GM12892 (cell line): Measurements from ENCODE around the gene CACNB4.

ENCODE experiments used
- DNase-seq: peaks from one replicate; pipeline ENCODE4 v3.0.0; 2011; ENCODE audit not compliant: insufficient read length
- FAIRE-seq: peaks from 2 replicates; lab custom pipeline; 2011; peaks lifted over from hg19 to GRCh38; lab: Jason Lieb, UNC
- POLR2A ChIP-seq: IDR thresholded peaks from 2 replicates; pipeline ENCODE4 v1.6.1; 2011; ENCODE audit warnings: low read depth, low read length, control low read depth
- POLR2AphosphoS5 ChIP-seq: IDR thresholded peaks from 2 replicates; pipeline ENCODE4 v1.6.1; 2011; ENCODE audit warnings: low read depth, low read length, control low read depth
- TAF1 ChIP-seq: IDR thresholded peaks from 2 replicates; pipeline ENCODE4 v1.6.1; 2011; ENCODE audit warnings: low read depth, mild to moderate bottlenecking, control low read depth, low read length, borderline replicate concordance

CACNB4 gene

DNA sequence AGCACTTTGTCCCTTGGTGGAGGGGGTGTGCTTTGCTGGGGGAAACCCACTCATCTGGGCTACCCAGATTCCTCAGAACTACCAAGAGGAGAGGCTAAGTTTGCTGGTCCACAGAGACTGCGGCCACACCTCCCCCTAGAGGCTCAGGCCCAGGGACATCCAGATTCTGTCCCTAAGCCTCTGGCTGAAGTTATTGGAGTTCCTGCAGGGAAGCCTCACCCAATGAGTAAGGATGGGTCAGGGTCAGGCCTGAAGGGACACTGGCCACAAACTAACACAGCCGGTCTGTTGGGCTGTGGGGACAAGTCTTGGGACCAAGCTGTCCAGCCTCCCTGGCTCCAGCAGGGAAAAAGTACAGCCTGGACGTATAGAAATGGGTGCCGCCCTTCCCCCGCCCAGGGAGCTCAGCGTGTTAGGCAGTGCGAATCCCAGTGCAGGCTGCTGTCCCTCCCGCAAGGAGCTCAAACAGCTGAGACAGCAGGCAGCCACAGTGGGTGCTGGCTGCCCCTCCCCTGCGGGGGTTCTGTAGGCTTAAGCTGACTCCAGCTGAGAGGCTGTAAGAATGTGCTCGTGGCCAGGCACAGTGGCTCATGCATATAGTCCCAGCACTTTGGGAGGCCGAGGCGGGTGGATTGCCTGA lies 183.7 kb downstream of the CACNB4 start:
- no peak for TF ChIP-seq TAF1
- no peak for TF ChIP-seq POLR2A
- no peak for TF ChIP-seq POLR2AphosphoS5

DNA sequence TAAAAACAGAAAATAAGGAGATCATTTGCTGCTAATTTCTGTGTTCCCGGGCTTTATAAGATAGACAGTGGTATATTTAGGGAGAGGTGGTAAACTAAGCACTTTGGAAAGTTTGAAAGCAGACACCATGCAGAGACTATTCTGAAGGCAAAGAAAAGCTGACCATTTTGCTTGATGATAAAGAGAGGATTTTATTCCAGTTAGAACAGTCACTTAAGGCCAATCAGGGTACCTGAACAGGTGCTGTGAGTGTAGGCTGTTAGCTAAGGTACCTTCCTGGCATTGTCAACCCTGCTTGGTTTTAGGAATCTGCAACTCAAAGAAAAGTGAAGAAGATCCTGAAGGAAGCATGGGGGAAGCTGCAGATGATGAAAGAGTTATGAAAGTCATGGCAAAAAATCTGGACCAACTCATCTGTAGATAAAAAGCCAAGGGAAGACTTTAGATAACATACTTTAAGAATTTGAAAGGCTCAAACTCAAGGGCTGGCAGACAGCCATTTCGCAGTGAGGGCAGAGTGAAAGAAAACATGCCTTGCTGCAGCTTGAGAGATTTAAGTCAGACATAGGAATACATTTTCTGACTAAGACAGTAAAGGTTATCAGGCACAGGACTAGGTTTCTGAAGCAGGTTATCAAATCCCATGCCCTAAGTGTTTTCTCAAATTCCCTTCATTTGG lies 190.5 kb downstream of the CACNB4 start:
- DNase-seq (no peak), FAIRE-seq (no peak)
- no peak for TF ChIP-seq TAF1
- no peak for TF ChIP-seq POLR2AphosphoS5
- TF ChIP-seq POLR2A = no peak

More for the DNA sequence above, 183.7 kb downstream of the CACNB4 start:
- DNase-seq = no peak
- FAIRE-seq = no peak

DNA sequence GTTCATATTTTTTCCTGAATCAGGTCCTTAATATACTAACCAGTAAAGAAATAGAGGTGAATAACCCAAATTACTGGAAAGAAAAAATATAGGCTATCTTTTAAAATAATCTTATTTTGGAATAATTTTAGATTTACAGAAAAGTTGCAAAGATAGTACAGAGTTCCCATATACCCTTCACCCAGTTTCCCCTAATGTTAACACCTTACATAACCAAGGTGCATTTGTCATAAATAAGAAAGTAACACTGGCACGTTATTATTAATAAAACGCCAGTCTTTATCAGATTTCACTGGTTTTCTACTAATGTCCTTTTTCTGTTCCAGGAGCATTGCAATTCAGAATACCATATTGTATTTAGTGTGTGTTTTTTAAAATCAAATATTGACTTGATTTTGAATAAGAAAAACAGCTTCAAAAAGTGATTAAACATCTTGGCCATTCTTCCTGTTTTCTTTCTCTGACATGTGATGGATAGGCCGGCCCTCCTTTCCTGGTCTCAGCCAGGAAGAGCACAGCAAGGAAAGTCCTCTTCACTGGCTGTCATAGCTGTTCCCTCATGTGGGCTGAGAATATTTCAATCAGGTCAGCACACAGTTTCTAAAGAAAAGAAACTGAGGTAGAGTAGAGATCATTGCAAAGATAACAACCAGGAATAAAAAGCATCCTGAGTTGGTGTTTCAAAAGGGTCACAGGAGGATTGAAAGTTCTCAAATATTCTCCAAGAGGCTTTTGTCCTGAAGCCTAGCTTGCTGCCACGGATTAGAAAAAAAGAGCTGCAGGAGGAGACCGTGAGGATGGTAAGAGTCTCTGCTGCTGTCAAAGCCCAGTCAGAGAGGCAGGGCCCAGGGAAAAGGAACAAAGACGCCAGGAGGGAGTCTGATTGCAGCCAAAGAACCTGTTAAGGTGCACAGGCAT lies 191.3 kb downstream of the CACNB4 start:
- DNase-seq (no peak), FAIRE-seq (peak; percentile 21)
- TF ChIP-seq POLR2AphosphoS5 (no peak), TAF1 (no peak), POLR2A (no peak)

DNA sequence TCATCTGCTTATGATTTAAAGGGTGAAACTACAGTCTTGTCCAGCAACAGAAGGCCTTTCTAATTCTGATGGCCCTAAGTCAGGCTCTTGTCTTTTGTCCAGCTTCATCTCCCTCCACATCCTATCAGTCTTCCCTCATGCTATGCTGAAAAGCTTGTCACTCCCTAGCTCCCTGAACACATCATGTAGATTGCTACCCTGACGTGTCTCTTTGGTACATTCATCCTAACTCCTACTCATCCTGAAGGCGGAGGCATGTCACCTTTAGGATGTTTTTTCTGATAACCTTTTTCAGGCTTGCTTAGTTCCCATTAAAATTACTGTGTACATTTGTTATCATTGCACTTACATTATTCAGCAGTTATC lies 192.2 kb downstream of the CACNB4 start:
- no peak for DNase-seq
- TF ChIP-seq POLR2AphosphoS5 = no peak
- no peak for TF ChIP-seq POLR2A
- TF ChIP-seq TAF1 = no peak
- no peak for FAIRE-seq

DNA sequence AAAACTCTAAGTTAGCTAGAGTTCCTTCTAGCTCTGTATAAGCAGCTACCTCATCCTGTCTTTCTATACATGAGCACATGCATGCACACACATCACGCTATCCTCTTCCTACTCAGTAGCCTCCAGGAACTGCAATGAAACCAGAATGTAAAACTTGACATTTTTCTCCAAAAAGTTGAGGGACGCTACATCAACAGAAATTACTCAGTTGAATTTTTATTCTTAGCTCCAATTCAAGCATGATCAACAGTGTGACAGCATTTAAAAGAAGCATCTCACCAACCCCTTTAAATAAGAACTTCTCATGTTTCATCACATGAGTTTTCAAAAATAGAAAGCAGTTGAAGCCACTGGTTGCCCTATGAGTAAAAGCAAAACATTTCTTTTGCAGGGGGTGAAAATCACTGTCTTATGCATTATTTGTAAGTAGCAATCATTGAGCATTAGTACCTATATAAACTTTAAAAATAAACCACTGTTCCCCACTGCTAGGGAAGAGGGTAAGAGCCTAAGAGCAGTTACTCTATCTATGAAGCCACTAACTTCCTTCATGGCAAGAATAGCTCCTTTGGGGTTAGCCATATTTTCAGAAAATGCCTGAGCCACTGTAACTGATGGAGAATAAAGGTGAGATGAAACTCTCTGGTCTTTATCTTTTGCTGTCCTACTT lies 192.7 kb downstream of the CACNB4 start:
- TF ChIP-seq POLR2A (no peak), TAF1 (no peak), POLR2AphosphoS5 (no peak)
- FAIRE-seq = peak; percentile 92
- no peak for DNase-seq

DNA sequence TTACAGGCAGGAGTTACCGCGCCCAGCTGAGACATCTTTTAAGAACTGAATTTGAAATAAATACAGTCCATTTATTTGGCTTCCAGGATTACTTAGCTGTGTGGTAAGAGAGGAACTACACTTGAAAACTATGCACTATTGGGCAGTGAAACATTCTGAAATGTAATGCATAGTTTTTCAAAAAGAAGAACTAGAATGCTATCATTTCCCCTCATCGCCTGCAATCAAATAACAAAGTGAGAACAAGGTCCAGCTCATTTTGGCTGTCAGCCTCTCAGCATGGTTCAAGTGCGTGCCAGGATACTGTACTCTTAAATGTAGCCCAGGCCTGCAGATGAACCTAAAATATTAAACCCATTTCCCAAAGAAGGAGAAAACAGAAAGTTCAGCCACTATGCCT lies 194.0 kb downstream of the CACNB4 start:
- TF ChIP-seq POLR2A = no peak
- TF ChIP-seq POLR2AphosphoS5 = no peak
- no peak for TF ChIP-seq TAF1
- DNase-seq (no peak), FAIRE-seq (peak; percentile 48)

DNA sequence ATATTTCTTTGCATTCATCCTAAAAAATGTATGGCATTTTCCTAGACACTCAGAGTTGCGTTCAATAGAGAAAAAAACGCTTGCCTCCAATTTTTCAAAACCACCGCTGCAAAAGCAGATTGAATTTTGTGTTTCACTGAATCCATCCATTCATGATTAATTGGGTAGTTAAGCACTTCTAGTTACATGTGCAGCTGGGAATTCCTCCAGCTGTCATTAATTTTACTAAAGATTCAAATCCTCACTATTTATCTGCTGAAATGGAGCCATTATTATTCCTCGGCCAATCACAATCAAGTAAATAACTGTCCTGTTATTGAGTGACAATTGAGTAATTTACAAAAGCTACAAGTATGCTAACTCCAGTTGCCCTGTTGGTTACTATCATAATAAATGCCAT lies 194.8 kb downstream of the CACNB4 start:
- no peak for TF ChIP-seq TAF1
- TF ChIP-seq POLR2AphosphoS5 = no peak
- no peak for FAIRE-seq
- no peak for DNase-seq

DNA sequence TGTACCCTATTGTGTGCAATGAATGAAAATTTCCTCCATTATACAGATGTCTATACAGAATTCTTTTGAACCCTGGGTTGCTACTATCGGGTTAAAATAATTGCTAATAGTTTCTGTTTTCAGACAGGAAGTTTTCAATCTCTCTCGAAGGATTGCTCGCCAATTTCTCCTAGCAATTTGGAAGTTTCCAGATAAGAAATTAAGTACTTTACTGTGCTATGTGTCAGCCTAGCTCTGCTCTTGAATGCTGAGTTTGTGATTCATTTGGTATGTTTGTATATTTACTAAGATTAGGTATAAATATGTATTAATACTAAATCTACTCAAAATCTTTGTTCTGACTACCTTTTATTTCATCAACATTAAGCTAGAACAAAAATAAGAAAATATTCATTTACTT lies 196.0 kb downstream of the CACNB4 start:
- FAIRE-seq (no peak), DNase-seq (no peak)
- no peak for TF ChIP-seq POLR2AphosphoS5
- no peak for TF ChIP-seq POLR2A
- TF ChIP-seq TAF1 = no peak

DNA sequence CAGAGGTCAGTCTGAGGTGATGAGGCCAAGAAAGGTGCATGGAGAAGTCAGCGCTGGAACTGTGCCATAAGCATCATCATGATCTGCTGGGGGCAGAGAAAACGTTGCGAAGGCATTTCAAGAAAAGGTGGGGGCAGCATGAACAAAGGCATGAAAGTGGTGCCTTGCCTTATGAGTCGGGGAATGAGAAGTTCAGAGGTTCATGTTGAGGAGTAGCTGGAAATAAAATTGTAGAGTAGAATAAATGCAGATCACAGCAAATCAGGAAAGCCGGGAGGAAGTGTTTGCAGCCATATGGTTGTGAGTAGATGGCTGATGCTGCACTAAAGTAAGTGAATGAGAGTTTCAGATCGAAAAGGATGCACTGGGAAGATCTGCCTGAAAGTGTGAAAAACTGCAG lies 198.5 kb downstream of the CACNB4 start:
- no peak for TF ChIP-seq POLR2AphosphoS5
- TF ChIP-seq TAF1 = no peak
- no peak for TF ChIP-seq POLR2A
- FAIRE-seq (no peak), DNase-seq (no peak)

DNA sequence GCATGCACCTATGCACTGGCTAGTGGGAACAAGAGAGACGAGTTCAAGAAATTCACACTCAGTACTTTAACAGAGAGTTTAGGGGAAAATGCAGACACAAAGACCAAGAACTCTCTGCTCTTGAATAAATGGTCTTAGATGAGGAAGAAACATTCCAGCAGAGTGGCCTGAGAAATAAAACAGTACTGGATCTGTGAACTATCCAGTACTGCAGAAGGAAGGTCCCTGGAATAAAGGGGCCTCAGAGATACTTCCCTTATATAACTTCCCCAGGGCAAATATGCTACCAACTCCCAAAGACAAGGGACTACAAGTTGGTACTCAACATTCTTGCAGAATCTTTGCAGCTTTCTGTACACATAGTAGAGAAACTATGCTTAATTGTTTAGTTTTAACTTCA lies 199.7 kb downstream of the CACNB4 start:
- FAIRE-seq (no peak), DNase-seq (no peak)
- TF ChIP-seq POLR2AphosphoS5 = no peak
- no peak for TF ChIP-seq TAF1
- TF ChIP-seq POLR2A = no peak
